ENCODE results near the gene ADAMTS19. TPM values are rescaled to one million over a fixed set of nuclear protein-coding genes. Genes with fewer than 3 reads are reported as not detected.

ADAMTS19 gene
- total RNA-seq, 2 experiments from 2014 or later, result not detected

DNA sequence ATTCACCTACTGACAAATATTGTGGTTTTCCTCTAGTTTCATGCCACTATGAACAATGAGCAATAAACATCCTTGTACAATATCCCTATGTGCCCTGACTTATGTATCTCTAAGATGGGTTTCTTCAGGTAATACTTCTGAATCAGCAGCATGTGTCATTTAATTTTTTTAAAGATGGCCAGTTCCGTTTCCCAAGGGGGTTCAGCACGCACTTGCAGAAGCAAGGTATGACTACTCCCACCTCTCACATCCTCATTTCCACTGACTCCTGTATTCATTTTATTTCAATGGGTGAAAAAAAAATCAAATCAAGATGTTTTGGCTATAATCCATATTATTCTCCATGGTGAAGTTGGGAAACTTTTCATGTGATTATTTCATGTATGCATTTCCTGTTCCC is 14.7 kb upstream of the ADAMTS19 start:
- ChIA-PET CTCF (ENCODE audit: unreplicated experiment) (no interaction called here), POLR2A (no interaction called here)
- Histone ChIP-seq H3K4me2 (ENCODE audit: low read length) (no peak overlapping the region), H3K4me1 (ENCODE audit: insufficient read depth, low read length, poor library complexity, severe bottlenecking) (no peaks in the 10 kb centered on the region), H3K4me3 (ENCODE audit: low read depth, low read length, poor library complexity, severe bottlenecking) (no peak overlapping the region), H3K79me2 (ENCODE audit: insufficient read depth, low read depth, low read length) (no peaks in the 10 kb centered on the region), H3K9me2 (ENCODE audit: insufficient read depth, low read length) (no peaks in the 10 kb centered on the region), H4K20me1 (ENCODE audit: insufficient read depth, low read length) (no peaks in the 10 kb centered on the region), H3K27ac (ENCODE audit: low read depth, low read length, poor library complexity, severe bottlenecking) (no peak overlapping the region), H3K9me3 (ENCODE audit: low read length) (no peaks in the 10 kb centered on the region), H2AFZ (ENCODE audit: low read length) (no peak overlapping the region), H3K36me3 (ENCODE audit: insufficient read depth, low read length) (no peaks in the 10 kb centered on the region)
- intact Hi-C loops (cut with micrococcal nuclease; ENCODE audit: unreplicated experiment), result no loop called here
- no TSS peak for BruUV-seq (replicated peaks)
- no peak for DNase-seq (ENCODE audit: low spot score)
- TF ChIP-seq, protein P1, sequence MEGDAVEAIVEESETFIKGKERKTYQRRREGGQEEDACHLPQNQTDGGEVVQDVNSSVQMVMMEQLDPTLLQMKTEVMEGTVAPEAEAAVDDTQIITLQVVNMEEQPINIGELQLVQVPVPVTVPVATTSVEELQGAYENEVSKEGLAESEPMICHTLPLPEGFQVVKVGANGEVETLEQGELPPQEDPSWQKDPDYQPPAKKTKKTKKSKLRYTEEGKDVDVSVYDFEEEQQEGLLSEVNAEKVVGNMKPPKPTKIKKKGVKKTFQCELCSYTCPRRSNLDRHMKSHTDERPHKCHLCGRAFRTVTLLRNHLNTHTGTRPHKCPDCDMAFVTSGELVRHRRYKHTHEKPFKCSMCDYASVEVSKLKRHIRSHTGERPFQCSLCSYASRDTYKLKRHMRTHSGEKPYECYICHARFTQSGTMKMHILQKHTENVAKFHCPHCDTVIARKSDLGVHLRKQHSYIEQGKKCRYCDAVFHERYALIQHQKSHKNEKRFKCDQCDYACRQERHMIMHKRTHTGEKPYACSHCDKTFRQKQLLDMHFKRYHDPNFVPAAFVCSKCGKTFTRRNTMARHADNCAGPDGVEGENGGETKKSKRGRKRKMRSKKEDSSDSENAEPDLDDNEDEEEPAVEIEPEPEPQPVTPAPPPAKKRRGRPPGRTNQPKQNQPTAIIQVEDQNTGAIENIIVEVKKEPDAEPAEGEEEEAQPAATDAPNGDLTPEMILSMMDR (conservative IDR thresholded peaks at IDR 0.05; ENCODE audit: low read length), result no peak
- TF ChIP-seq EZH2phosphoT487 (IDR thresholded peaks at IDR 0.05; ENCODE audit: borderline replicate concordance, low read depth, low read length), result no peak

DNA sequence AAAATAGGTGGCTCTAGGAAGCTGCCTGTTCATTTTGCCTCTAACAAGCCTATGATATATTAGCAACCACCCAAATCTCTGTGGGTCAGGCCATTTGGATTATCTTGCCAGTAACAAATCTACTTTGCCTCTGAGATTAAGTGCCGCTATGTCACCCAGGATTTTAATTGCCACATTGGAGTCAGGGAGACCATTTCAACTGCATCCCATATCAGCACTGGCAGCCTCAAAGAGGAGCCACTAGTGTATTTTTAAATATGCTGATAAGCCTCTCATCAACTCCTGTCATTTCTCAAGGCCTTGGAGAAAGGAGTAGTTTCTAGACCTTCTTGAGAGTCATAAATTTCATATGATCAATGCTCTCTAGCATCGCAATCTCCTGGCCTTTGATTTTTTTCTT is 12.1 kb upstream of the ADAMTS19 start:
- ChIA-PET CTCF (ENCODE audit: unreplicated experiment) (no interaction called here), POLR2A (interaction anchor here (0.6 kb wide), 1 partner anchor 438 kb away, joined by 3 read pairs; no protein-coding TSS in a partner anchor)
- no peaks in the 10 kb centered on the region for H3K9me2 ChIP-seq (ENCODE audit: insufficient read depth, low read length)
- no peaks in the 10 kb centered on the region for H3K4me1 ChIP-seq (ENCODE audit: insufficient read depth, low read length, poor library complexity, severe bottlenecking)
- no peaks in the 10 kb centered on the region for H3K36me3 ChIP-seq (ENCODE audit: insufficient read depth, low read length)
- BruUV-seq (replicated peaks), result no TSS peak
- no peak overlapping the region for H2AFZ ChIP-seq (ENCODE audit: low read length)
- H3K4me3 ChIP-seq (ENCODE audit: low read depth, low read length, poor library complexity, severe bottlenecking), result no peak overlapping the region
- H3K4me2 ChIP-seq (ENCODE audit: low read length), result no peak overlapping the region
- DNase-seq (ENCODE audit: low spot score), result no peak
- no peaks in the 10 kb centered on the region for H3K79me2 ChIP-seq (ENCODE audit: insufficient read depth, low read depth, low read length)
- H3K27ac ChIP-seq (ENCODE audit: low read depth, low read length, poor library complexity, severe bottlenecking), result no peak overlapping the region
- intact Hi-C loops (cut with micrococcal nuclease; ENCODE audit: unreplicated experiment), result no loop called here
- H4K20me1 ChIP-seq (ENCODE audit: insufficient read depth, low read length), result no peaks in the 10 kb centered on the region
- no peak for TF ChIP-seq EZH2phosphoT487 (IDR thresholded peaks at IDR 0.05; ENCODE audit: borderline replicate concordance, low read depth, low read length)
- TF ChIP-seq, protein P1 (conservative IDR thresholded peaks at IDR 0.05; ENCODE audit: low read length), result no peak
- no peaks in the 10 kb centered on the region for H3K9me3 ChIP-seq (ENCODE audit: low read length)

DNA sequence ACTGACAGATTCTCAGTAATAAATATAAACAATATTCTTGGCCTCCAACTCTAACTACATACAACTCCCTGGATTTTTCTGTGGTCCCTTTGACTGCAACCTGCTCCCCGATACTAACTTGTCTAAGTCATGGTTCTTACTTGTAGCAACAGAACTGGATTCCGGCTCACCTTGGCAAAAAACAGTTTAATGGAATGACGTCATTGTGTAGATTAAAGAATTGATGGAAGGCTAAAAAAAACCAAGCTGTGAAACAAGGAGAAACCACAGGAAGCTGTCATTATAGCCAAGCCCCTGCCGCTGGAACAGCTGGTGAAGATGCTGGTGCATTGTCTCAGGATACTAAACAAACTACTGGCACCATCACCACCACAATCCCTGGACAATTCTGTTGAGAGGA is 11.4 kb upstream of the ADAMTS19 start:
- ChIA-PET CTCF (ENCODE audit: unreplicated experiment) (no interaction called here), POLR2A (interaction anchor here (0.6 kb wide), 1 partner anchor 438 kb away, joined by 3 read pairs; no protein-coding TSS in a partner anchor)
- no peak for DNase-seq (ENCODE audit: low spot score)
- intact Hi-C loops (cut with micrococcal nuclease; ENCODE audit: unreplicated experiment), result no loop called here
- H3K27ac ChIP-seq (ENCODE audit: low read depth, low read length, poor library complexity, severe bottlenecking), result no peak overlapping the region
- no peak overlapping the region for H2AFZ ChIP-seq (ENCODE audit: low read length)
- no peak overlapping the region for H3K4me3 ChIP-seq (ENCODE audit: low read depth, low read length, poor library complexity, severe bottlenecking)
- H3K36me3 ChIP-seq (ENCODE audit: insufficient read depth, low read length), result no peaks in the 10 kb centered on the region
- H3K9me2 ChIP-seq (ENCODE audit: insufficient read depth, low read length), result no peaks in the 10 kb centered on the region
- H3K4me2 ChIP-seq (ENCODE audit: low read length), result no peak overlapping the region
- no TSS peak for BruUV-seq (replicated peaks)
- TF ChIP-seq, protein P1 (conservative IDR thresholded peaks at IDR 0.05; ENCODE audit: low read length), result no peak
- TF ChIP-seq EZH2phosphoT487 (IDR thresholded peaks at IDR 0.05; ENCODE audit: borderline replicate concordance, low read depth, low read length), result no peak
- no peaks in the 10 kb centered on the region for H3K9me3 ChIP-seq (ENCODE audit: low read length)
- H3K79me2 ChIP-seq (ENCODE audit: insufficient read depth, low read depth, low read length), result no peaks in the 10 kb centered on the region
- no peaks in the 10 kb centered on the region for H3K4me1 ChIP-seq (ENCODE audit: insufficient read depth, low read length, poor library complexity, severe bottlenecking)
- H4K20me1 ChIP-seq (ENCODE audit: insufficient read depth, low read length), result no peaks in the 10 kb centered on the region
